Inferior parietal cortex (tissue), 1 donor: ENCODE results near the gene BATF.

ENCODE experiments used
- DNase-seq: peaks from one replicate; pipeline ENCODE4 v3.0.0-alpha.2; 2016; ENCODE audit errors: extremely low spot score

The BATF gene

DNA sequence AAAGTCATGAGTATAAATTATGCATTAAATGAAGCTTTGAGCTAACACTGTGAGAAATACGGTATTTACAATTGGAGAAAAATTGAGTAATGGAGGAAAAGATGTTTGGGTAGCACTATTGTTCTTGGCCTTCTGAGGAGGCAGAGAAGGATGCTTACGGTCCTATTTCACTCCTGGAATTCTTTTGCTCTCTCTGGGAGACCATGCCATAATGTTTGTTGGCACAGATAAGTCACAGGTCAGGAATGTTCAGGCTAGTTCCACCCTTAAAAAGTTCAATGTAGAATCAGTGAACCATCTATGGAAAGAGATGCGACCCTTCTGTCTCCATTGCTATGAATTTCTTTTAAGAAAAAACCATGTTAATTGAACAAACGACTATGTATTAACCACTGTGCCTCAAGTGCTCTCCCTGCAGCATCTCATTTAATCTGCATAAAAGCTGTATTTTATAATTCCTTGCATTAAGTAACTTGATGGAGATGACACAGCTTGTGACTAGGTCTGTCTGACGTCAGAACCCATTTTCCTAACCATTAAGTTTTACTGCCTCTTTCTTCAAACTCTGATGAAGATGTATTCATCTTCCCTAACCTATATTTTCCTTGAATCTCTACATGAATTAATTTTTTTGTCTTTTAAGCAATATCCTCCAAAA is 9.5 kb downstream of the BATF start:
- DNase-seq, result no peak

DNA sequence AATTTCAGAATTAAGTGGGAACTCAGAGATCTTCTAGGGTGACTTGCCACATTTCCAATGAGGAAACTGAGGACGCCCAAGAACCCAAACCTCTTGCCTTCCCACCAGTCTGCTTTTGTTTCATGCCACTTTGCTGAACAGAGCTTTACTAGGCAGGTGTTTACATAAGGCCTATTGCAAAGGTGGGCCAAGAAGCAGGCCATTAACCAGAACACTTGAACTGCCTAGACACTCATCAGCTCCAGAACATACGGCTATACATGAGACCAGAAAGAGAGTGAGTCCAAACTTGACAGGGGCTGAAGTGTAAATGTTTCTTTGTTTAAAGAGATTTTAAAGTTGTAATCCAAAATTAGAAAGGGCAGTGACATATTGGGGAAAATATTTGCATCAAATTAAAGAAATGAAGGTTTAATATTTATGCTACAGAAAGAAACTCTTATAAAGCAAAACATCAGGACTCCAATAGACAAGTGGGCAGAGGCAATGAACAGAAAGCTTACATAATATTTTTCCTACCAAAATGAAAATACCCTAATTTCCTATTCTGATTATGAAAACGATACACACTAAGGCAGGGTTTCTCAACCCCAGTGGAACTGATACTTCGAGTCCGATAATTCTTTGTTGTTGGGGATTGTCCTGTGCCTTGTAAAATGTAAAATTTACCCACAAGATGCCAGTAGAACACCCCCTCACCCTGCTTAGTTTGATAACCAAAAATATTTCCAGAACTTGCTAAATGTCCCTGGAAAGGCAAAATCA is 11.7 kb downstream of the BATF start:
- no peak for DNase-seq

DNA sequence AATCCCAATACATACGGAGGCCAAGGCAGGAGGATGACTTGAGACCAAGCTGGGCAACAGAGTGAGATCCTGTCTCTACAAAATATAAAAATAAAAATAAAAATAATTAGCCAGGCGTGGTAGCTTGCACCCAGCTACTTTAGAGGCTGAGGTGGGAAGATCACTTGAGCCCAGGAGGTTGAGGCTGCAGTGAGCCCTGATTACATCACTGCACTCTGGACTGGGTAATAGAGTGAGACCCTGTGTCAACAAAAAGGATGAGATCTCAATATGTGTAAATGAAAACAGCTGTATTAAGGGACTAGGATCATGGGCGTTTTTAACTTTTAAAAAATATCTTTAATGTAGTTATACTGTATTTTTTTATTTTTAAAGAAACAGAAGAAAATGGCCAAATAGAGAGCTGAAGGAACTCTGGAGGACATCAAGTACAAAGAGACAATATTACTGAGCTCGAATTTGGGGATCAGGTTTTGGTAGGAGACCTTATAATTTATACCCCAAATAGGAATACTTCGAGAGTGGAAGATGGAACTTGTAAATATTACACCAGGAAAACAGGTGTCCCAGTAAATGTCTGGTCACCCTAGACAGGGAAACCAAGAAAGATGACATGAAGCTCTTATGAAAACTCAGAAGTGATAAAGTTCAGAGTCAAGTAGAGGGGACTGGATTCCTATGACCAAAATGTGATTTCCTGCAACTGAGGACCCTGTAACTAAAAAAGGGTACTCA is 13.1 kb downstream of the BATF start:
- DNase-seq, result no peak

DNA sequence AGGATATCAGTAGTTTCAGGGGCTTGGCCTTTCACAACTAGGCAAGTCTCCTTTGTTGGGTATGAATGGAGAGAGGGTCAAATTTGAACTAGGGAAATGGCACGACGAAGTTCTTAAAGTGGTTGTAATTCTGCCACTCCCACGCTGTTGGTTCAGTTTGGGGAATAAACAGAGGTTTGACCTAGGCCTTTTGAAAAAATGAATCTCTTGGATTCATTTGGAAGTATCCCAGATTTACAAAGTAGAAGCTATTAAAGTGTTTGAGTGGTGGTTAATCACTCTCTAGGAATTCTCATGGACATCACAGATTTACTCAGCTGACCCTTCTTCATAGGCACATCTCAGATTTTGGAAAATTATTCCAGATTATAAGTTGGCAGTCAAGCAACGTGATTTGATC is 14.8 kb downstream of the BATF start:
- no peak for DNase-seq

DNA sequence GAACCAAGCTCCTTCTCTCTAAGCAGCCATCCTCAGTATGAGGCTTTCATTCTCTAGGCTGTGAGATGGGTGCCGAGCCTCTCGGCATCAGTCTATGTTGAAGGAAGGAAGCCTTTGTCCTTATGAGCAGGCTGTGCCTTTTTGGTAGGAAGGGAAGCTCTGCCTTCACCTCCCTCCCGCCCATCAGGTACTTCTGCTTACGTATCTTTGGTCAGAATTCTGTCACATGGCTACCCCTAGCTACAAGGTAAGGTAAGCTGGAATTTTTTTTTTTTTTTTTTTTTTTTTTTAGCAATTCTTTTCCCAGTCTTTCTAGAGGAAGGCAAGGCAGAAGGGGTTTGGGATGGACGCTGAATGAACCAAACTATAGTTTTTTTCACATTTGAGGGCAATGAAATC is 16.9 kb downstream of the BATF start:
- DNase-seq, result no peak

DNA sequence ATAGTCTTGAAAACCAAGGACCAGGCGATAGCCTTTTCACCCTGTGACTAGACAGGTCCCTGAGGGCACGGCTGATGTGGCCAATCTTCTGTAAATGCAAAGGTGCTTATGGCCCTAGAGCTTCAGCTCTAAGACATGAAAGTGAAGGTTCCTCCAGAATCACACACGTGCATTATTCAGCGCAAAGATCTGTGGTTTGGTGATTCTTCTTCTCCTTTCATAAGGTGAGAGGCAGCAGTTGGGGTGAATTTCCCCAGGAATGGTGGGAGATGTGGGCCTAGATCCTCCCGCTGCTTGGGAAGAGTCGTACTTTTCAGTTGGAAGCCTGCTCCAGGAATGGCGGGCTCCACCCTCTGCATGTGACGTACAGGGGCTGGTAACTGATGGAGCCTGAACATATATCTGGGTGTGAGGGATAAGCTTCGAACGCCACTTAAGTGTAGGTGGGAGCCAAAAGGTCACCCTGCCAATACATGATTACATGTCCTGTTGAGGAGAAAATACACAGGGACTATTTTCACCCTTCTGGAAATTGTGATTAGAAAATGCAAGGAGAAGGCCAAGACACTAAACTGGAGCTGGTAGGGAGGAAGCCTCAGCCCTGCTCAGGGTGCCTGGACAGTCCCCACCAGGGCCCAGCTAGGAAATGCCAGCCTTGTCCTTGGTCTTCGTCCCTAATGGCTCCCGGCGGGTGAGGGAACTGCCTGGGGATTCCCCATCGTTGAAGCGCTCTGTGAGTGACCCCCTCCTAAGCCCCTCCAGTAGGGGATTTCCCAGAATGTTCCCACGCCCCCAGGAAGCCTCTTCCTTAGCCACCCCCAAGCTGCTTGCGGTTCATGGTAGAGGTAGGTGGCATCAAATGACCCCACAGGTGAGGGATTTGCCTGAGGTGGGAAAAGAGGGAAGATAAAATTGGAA is 17.6 kb downstream of the BATF start:
- no peak for DNase-seq

DNA sequence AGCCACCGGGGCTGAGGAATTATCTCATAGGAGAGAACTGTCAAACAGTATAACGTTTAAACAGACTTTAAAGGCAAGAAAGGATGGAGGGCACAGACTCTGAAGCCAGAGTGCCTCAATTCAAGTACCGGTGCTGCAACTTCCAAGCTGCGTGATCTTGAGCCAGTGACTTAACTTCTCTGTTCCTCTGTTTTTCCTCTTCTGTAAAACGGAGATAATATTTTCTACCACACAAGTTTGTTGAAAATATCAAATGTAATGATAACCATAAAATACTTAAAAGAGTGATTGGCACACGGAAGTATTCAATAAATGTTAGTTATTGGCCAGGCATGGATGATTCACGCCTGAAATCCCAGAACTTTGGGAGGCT is 18.2 kb downstream of the BATF start:
- no peak for DNase-seq

DNA sequence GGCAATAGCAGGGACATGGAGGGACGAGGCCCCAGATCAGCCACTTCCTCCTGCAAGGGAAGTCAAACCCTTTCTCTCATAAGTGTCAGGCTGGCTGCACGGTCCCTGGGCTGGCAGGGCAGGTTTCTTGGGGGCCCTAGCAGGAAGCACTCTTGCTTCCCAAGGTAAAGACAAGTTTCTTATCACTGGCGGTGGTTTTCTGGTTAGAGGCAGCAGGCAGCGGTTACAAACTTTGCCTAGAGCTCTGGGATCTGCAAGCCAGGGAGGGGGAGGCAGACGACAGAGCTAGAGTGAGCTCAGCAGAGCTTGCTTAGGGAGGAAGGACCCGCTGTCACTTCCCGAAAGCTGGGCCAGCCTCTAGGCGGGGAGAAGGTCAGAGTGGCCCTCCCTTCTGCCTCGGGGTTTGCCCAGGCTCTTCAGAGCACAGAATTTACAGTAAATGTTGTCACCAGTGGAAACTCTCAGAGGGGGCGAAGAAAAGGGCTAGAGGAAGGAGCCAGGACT is 20.4 kb downstream of the BATF start:
- DNase-seq, result no peak

DNA sequence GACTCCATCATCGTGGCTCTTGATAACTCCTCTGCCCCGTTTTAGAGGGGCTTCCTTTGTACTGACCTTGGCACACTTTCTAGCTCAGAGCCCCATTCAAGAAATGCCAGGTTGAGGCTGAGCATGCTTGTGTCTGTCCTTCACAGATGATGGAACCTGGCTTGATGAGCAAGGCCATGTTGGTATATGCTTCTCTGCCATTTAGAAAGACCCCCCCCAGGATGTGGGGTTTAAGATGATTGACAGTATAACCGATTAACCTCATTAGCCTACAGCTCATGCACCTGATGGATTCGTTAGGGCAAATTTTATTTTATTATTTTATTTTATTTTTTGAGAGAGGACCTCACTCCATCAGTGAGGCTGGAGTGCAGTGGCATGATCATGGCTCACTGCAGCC is 21.0 kb downstream of the BATF start:
- DNase-seq, result no peak

DNA sequence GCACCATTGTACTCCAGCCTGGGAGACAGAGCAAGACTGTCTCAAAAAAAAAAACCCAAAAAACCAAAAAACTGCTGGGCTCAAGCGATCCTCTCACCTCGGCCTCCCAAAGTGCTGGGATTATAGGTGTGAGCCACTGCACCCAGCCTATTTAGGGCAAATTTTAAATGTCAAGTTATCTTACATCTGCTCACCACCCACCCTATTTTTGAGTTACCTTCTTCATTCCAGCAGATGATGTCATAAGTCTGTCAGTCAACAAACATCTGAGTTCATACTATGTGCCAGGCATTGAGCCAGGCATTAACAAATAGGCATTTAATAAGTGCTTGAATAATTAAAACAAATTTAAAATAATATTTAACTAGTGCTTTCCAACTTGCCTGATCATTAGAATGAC is 21.5 kb downstream of the BATF start:
- DNase-seq, result no peak

DNA sequence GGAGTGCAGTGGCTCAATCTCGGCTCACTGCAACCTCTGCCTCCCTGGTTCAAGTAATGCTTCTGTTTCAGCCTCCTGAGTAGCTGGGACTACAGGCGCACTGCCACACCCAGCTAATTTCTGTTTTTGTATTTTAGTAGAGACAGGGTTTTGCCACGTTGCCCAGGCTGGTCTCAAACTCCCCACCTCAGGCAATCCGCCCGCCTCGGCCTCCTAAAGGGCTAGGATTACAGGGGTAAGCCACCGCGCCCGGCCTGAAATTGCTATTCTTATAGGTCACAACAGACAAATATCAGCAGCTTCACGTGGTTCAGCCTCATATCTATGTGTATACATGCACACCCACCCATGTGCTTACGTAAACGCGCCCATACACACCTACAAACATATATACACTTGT is 23.6 kb downstream of the BATF start:
- no peak for DNase-seq

DNA sequence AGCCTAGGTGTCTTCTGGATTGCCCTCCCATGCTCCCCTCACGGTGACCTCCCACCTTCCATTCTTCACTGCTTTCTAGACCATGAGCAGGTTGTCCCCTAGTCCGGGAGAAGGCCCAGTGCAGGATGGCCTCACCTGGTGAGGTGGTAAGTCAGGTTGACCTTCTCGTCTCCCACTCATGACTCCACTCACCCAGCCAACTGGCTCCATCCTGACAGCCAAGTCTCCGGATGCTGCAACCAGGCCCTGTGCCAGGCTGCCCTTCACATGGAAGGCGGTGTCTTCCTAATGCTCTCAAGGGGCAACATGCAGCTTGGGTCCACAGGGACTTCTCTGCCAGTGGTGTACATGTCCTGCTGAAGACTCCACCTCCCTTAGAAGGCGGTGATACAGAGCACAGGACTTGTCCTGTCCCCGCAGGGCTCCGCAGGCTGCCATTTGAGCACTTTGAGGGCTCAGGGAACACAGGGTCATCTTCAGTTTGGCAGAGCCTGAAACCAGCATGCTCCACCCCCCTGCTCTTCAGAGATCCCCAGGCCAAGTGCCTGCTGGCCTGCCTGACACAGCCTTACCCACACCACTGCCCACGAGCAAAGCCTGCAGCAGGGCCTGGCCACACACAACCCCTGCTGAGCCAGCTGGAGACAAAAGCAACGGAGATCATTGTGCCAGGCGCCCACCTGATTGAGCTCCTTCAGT is 25.4 kb downstream of the BATF start:
- no peak for DNase-seq

DNA sequence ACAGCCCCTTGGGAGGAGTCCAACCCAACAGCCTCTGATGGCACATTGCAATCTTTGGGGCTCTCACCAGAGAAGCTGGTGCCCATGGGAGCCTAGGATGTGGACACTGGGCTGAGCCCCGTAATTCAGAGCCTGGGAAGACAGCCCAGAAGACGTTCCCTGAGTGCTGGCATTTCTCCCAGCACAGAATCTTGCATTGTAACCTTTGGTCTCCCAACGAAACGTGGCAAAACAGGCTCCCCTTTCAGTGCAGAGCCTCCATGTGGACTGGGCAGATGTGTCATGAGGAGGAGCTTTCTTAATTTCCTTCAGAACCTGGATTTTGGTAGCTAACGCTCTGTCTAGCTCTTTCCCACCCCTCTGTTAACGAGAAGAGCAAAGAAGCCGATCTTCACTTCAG is 26.3 kb downstream of the BATF start:
- no peak for DNase-seq

DNA sequence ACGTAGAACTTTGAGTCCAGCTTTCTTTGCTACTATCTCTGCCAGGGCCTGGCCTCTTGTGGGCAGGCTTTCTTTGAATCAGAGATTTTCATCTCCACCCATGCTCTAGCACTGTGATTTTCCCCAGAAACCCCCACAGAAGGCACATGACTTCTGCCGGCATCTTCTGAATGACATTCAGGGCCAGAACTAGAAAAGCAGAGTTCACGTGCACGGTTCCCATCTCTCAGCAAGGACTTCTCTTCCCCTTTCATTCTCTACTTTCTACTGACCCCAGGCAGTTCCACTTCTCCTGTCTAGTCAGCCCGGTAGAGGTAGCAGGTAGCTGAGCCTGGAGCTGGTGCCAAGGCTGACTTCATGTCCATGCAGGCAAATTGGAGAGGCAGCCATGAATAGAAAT is 26.9 kb downstream of the BATF start:
- DNase-seq, result no peak

DNA sequence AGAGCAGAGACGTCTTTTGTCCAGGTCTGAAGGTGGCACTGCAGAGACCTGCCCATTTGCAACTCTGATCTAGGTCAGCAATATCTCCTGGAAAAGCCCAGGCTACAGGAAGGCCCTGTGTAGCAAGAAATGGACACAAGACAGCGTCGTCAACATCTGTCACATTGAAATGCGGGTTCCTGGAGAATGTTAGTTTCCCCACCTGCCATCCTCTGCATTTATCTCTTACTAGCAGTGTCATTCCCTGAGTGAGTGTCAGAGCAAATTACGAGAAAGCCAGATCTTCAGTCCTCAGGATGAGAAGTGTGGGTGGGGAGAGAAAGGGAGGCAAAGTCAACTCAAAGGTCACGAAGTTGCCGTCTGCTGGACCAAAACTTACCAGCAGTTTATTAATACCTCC is 28.8 kb downstream of the BATF start:
- no peak for DNase-seq

DNA sequence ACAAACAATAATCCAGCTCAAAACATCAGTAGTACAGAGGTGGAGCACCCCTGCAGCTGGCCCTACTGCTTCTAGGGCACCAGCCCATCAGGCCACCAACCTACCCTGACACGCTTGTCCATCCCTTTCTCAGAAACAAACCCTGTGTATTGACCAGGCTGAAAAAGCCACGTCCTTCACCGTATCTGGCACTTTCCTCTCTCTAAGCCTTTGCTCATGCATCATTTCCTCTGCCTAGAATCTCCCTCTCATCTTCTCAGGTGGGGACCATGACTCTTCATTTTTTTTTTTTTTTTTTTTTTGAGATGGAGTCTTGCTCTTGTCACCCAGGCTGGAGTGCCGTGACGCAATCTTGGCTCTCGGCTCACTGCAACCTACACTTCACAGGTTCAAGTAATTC is 30.9 kb downstream of the BATF start:
- DNase-seq, result no peak

DNA sequence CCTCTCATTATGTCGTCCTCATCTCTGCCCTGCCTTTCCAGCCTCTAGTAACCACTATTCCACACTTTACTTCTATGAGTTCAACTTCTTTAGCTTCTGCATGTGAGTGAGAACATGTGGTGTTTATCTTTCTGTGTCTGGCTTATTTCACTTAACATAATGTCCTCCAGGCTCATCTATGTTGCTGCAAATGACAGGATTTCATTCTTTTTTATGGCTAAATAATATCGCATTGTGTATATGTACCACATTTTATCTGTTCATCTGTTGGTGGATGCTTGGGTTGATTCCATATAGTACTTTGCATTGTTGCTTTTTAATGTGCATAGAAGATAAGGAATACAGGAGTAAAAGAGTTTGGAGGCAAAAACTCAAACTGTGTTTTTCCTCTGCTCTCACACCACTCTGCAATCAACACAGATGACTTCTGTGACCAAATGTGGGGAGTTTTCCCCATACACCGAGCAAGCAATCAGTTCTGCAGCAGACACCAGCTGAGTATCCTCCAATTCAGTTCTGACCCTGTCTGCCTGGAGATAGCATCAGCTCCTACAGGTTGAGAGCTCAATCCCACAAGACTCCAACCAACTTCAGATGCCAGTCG is 31.6 kb downstream of the BATF start:
- DNase-seq, result no peak

DNA sequence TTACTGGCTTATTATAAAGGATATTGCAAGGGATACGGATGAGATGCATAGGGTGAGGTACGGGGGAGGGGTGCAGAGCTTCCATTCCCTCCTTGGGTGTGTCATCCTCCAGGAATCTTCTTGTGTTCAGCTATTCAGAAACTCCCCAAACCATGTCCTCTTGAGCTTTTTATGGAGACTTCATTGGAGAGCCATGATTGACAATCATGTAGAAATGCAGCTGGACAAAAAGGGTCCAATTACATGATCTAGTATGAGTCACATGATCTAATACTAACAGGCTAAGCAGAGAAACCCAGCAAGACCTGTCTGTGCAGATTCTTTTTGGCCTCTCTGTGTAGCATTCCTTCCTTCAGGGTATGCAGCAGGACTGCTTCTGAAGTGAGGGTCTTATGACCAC is 32.2 kb downstream of the BATF start:
- DNase-seq, result no peak

DNA sequence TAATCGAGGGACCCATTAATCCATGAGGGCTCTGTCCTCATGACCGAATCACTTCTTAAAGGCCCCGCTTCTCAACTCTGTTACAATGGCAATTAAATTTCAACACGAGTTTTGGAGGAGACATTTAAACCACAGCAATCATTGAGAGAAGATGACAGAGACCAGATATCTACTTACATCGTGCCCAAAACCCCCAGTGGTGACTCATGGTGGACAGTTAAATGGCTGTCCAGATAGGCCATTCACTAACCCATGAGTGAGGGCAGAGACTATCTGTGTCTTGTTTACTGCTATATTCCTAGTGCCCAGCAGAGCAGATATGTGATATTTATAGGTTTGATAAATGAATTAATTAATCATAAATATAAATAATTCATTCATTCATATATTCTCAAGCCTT is 36.2 kb downstream of the BATF start:
- DNase-seq, result no peak

DNA sequence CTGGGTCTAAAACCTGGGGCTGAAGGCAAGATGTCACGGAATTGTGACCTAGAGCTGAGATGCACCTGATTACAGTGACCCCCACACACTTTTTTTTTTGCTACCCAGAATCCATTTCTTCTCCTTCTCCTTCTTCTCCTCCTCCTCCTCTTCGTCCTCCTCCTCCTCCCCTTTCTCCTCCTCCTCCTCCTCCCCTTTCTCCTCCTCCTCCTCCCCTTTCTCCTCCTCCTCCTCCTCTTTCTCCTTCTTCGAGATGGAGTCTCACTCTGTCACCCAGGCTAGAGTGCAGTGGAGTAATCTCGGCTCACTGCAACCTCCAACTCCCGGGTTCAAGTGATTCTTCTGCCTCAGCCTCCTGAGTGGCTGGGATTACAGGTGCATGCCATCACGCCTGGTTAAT is 36.8 kb downstream of the BATF start:
- no peak for DNase-seq
